ENCODE results near the gene FLNA. TPM values are rescaled to one million over a fixed set of nuclear protein-coding genes. Genes with fewer than 3 reads are reported as not detected.
A peak's percentile ranks its signal among the peaks of the same experiment; 100 is the strongest.

The FLNA gene
- total RNA-seq, 1 donor from 2014 or later, result 225 TPM

DNA sequence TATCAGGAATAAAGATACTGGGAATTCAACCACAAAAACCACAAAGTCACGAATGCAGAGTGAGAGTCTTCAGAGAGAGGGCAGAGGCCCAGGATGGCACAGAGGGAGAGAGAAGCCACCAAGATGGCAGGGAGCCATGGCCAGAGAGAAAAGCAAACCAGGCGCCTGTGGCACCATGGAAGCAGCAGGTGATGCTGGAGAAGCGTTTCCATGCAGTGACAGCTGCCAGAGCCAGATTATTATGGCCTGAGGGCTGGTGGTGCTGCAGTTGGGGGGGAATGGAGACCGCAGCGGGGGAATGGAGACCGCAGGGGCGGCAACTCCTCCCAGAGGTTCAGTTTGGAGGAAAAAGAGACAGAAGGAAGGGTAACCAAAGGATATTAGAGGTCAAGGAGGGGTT is 42.7 kb upstream of the FLNA start:
- Histone ChIP-seq H3K4me1 (peaks cover 21% of the 10 kb centered on the region), H3K27me3 (ENCODE audit: low read depth) (no peaks in the 10 kb centered on the region), H3K27ac (replicated peaks) (no peak overlapping the region), H3K4me3 (no peak overlapping the region), H3K36me3 (no peaks in the 10 kb centered on the region), H3K9me3 (replicated peaks) (no peaks in the 10 kb centered on the region)
- intact Hi-C loops (cut with micrococcal nuclease), result no loop called here
- no peak for TF ChIP-seq CTCF (IDR thresholded peaks at IDR 0.05; ENCODE audit: borderline replicate concordance)
- DNase-seq, result no peak

DNA sequence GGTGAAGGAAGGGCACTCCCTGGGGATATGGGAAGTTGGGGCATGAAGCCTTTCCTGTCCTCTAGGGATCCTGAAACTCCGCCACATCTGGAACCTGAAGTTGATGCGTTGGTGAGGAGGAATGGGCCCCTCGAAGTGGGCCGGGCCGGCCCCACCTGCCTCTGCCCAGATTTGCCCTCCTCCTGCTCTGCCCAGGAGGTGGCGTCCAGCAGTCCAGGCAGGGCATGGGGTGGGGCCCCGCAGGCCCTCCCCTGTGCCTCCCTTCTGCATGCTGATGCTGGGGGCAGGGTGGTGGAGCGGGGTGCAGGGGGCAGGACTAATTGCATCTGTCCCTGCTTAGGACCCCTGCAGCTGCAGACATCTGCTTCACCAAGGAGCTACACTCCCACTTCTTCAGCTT is 38.7 kb upstream of the FLNA start:
- peak overlapping the region; percentile 98 for H3K27ac ChIP-seq (replicated peaks)
- intact Hi-C loops (cut with micrococcal nuclease), result no loop called here
- no peaks in the 10 kb centered on the region for H3K9me3 ChIP-seq (replicated peaks)
- peaks cover 27% of the 10 kb centered on the region for H3K4me1 ChIP-seq
- no peak for DNase-seq
- TF ChIP-seq CTCF (IDR thresholded peaks at IDR 0.05; ENCODE audit: borderline replicate concordance), result no peak
- H3K36me3 ChIP-seq, result no peaks in the 10 kb centered on the region
- H3K27me3 ChIP-seq (ENCODE audit: low read depth), result no peaks in the 10 kb centered on the region
- H3K4me3 ChIP-seq, result no peak overlapping the region

GRCh38 chrX:154412468-154412867 is 38.0 kb upstream of the FLNA start:
- intact Hi-C loops (cut with micrococcal nuclease), result no loop called here
- DNase-seq, result no peak

GRCh38 chrX:154411981-154412340 is 37.5 kb upstream of the FLNA start:
- Histone ChIP-seq H3K27ac (replicated peaks) (peak overlapping the region; percentile 98), H3K36me3 (no peaks in the 10 kb centered on the region), H3K9me3 (replicated peaks) (no peaks in the 10 kb centered on the region), H3K4me3 (peak overlapping the region; percentile 84), H3K4me1 (peaks cover 27% of the 10 kb centered on the region), H3K27me3 (ENCODE audit: low read depth) (no peaks in the 10 kb centered on the region)
- DNase-seq, result peak; percentile 65
- TF ChIP-seq CTCF (IDR thresholded peaks at IDR 0.05; ENCODE audit: borderline replicate concordance), result no peak
- intact Hi-C loops (cut with micrococcal nuclease), result no loop called here

More at GRCh38 chrX:154412468-154412867, 38.0 kb upstream of the FLNA start:
- peak overlapping the region; percentile 98 for H3K27ac ChIP-seq (replicated peaks)
- no peak for TF ChIP-seq CTCF (IDR thresholded peaks at IDR 0.05; ENCODE audit: borderline replicate concordance)
- peak overlapping the region; percentile 84 for H3K4me3 ChIP-seq
- H3K4me1 ChIP-seq, result peaks cover 27% of the 10 kb centered on the region
- H3K9me3 ChIP-seq (replicated peaks), result no peaks in the 10 kb centered on the region
- H3K36me3 ChIP-seq, result no peaks in the 10 kb centered on the region
- no peaks in the 10 kb centered on the region for H3K27me3 ChIP-seq (ENCODE audit: low read depth)

DNA sequence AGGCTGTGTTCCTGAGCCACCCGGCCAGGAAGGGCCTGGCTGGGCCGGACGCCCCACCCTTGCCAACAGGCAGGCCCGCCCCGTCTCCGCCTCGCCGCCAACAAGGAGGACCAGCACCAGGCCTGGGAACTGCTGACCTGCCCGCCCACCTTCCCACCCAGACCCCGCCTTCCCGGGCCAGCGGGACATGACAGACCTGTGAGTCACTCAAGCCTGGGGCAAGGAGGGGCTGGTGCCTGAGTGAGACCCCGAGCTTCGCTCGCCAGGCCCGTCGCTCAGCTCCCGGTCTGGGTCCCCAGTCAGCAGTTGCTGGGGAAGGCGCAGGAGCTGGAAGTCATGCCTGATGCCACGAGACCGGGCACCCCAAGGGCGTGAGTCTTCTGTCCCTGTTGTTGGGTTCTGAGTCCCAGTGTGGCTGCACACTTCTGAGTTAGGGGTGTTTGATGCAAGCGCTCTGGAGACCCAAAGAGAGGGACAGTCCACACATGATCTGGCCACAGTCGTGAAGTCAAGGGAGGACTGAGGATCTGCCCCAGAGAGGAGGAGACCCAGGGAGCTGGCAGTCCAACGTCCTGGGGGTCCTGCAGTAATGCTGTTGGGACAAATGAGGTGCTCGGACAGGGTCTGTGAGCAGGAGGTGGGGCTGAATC is 34.9 kb upstream of the FLNA start, which contains the start of gene DNASE1L1:
DNASE1L1 (minus strand) TSS at position 33 of the 650 bp plus-strand sequence. CDS start 3,686 bp downstream, outside the sequence.
- no peaks in the 10 kb centered on the region for H3K9me3 ChIP-seq (replicated peaks)
- no peaks in the 10 kb centered on the region for H3K27me3 ChIP-seq (ENCODE audit: low read depth)
- TF ChIP-seq CTCF (IDR thresholded peaks at IDR 0.05; ENCODE audit: borderline replicate concordance), result no peak
- peak within 1 kb of the TSS; percentile 58 for H3K4me3 ChIP-seq
- no peaks in the 10 kb centered on the region for H3K36me3 ChIP-seq
- H3K4me1 ChIP-seq, result peaks cover 27% of the 10 kb centered on the region
- intact Hi-C loops (cut with micrococcal nuclease), result no loop called here
- peak within 1 kb of the TSS; percentile 80 for H3K27ac ChIP-seq (replicated peaks)
- peak; percentile 71 for DNase-seq

All from left ventricle myocardium inferior (tissue), 1 donor.